IMR-90 (cell line): ENCODE measurements around the gene CNNM1. TPM values are rescaled to one million over a fixed set of nuclear protein-coding genes. Genes with fewer than 3 reads are reported as not detected.

Experiments
- ATAC-seq: fragments of 200-7000 bp; cut with Tn5 transposase; 2 replicates; pipeline ENCODE4 v1.9.1; 2020; ENCODE audit warnings: low read depth, mild to moderate bottlenecking, moderate library complexity
- BruUV-seq: library from RNA; stranded (reverse); fragments of 400-500 nt; replicated peaks from 2 replicates; lab custom pipeline; 2021; lab: Mats Ljungman, UMichigan
- CTCF ChIA-PET: fragments of 300-600 bp; formaldehyde crosslinking; extraction: SDS; loops from one replicate; lab custom pipeline; 2021; ENCODE audit warnings: antibody characterized with exemption; lab: Yijun Ruan, JAX
- POLR2A ChIA-PET: fragments of 300-600 bp; sonication (Branson Sonifier 250); formaldehyde crosslinking; loops from one replicate; lab custom pipeline; 2022; ENCODE audit warnings: antibody characterized with exemption; ENCODE audit not compliant: unreplicated experiment; lab: Charles Lee
- DNase-seq: peaks from one replicate; pipeline ENCODE4 v3.0.0; 2013
- H2AFZ ChIP-seq: replicated peaks from 2 replicates; pipeline ENCODE3; 2013; ENCODE audit warnings: low read length, mild to moderate bottlenecking; ENCODE audit not compliant: poor library complexity
- H2AK5ac ChIP-seq: 2 replicates; pipeline ENCODE4 v1.6.1; 2013; ENCODE audit warnings: low read depth, low read length, inconsistent platforms
- H2AK9ac ChIP-seq: replicated peaks from 2 replicates; pipeline ENCODE3; 2013; ENCODE audit warnings: mild to moderate bottlenecking, low read depth, low read length, moderate library complexity; ENCODE audit not compliant: poor library complexity
- H2BK120ac ChIP-seq: 2 replicates; pipeline ENCODE4 v1.6.1; 2013; ENCODE audit warnings: low read depth, low read length, inconsistent platforms
- H2BK15ac ChIP-seq: 3 replicates; pipeline ENCODE4 v1.6.1; 2013; ENCODE audit warnings: low read depth, low read length, inconsistent platforms
- H2BK20ac ChIP-seq: 2 replicates; pipeline ENCODE4 v1.6.1; 2013; ENCODE audit warnings: low read depth, mild to moderate bottlenecking, inconsistent platforms, low read length, moderate library complexity
- H2BK5ac ChIP-seq: 2 replicates; pipeline ENCODE4 v1.6.1; 2013; ENCODE audit warnings: mild to moderate bottlenecking, low read depth, low read length, inconsistent platforms; ENCODE audit not compliant: poor library complexity, severe bottlenecking
- H3K14ac ChIP-seq: replicated peaks from 2 replicates; pipeline ENCODE4 v1.6.1; 2013; ENCODE audit warnings: low read depth, low read length, inconsistent platforms
- H3K18ac ChIP-seq: 2 replicates; pipeline ENCODE4 v1.6.1; 2013; ENCODE audit warnings: low read depth, low read length, control low read depth
- H3K23ac ChIP-seq: 2 replicates; pipeline ENCODE4 v1.6.1; 2013; ENCODE audit warnings: low read depth, low read length, inconsistent platforms
- H3K27ac ChIP-seq: 2 replicates; pipeline ENCODE4 v1.5.1; 2013; ENCODE audit warnings: mild to moderate bottlenecking, control low read depth, low read length; ENCODE audit not compliant: insufficient read depth
- H3K27me3 ChIP-seq: 2 replicates; pipeline ENCODE4 v1.6.1; 2013; ENCODE audit warnings: low read length; ENCODE audit not compliant: control insufficient read depth, insufficient read depth
- H3K36me3 ChIP-seq: 2 replicates; pipeline ENCODE4 v1.6.1; 2013; ENCODE audit warnings: low read length, mixed read lengths; ENCODE audit not compliant: control insufficient read depth, insufficient read depth
- H3K4ac ChIP-seq: 2 replicates; pipeline ENCODE4 v1.6.1; 2013; ENCODE audit warnings: low read depth, low read length, inconsistent platforms
- H3K4me1 ChIP-seq: 2 replicates; pipeline ENCODE4 v1.6.1; 2013; ENCODE audit warnings: low read length, mixed read lengths; ENCODE audit not compliant: control insufficient read depth, insufficient read depth
- H3K4me2 ChIP-seq: 2 replicates; pipeline ENCODE4 v1.6.1; 2013; ENCODE audit warnings: low read depth, mild to moderate bottlenecking, control low read depth, low read length, moderate library complexity
- H3K4me3 ChIP-seq: 2 replicates; pipeline ENCODE4 v1.5.1; 2013; ENCODE audit warnings: low read depth, mild to moderate bottlenecking, control low read depth, low read length, moderate library complexity; ENCODE audit not compliant: insufficient read depth
- H3K56ac ChIP-seq: 2 replicates; pipeline ENCODE4 v1.6.1; 2013; ENCODE audit warnings: low read length, inconsistent platforms; ENCODE audit not compliant: insufficient read depth; ENCODE audit errors: extremely low read depth
- H3K79me1 ChIP-seq, 2 experiments: 2 replicates each; pipeline ENCODE4 v1.6.1; 2013; ENCODE audit warnings: low read length in 2 of 2, inconsistent platforms in 1 of 2, low read depth in 1 of 2
- H3K9ac ChIP-seq: 2 replicates; pipeline ENCODE4 v1.6.1; 2013; ENCODE audit warnings: low read depth, low read length, control low read depth
- H3K9me1 ChIP-seq: 2 replicates; pipeline ENCODE4 v1.6.1; 2013; ENCODE audit warnings: low read length, inconsistent platforms; ENCODE audit not compliant: insufficient read depth
- H3K9me3 ChIP-seq: 2 replicates; pipeline ENCODE4 v1.6.1; 2013; ENCODE audit warnings: low read length; ENCODE audit not compliant: control insufficient read depth, insufficient read depth
- H4K20me1 ChIP-seq: 2 replicates; pipeline ENCODE4 v1.6.1; 2013; ENCODE audit warnings: low read length, inconsistent platforms; ENCODE audit not compliant: insufficient read depth
- H4K5ac ChIP-seq: 2 replicates; pipeline ENCODE4 v1.6.1; 2013; ENCODE audit warnings: mild to moderate bottlenecking, low read depth, low read length, control low read depth
- H4K8ac ChIP-seq, 2 experiments: 2 replicates each; pipeline ENCODE4 v1.6.1; 2013; ENCODE audit warnings: low read depth in 2 of 2, low read length in 2 of 2, control low read depth in 1 of 2, inconsistent platforms in 1 of 2
- H4K91ac ChIP-seq: 2 replicates; pipeline ENCODE4 v1.6.1; 2013; ENCODE audit warnings: low read depth, low read length, inconsistent platforms; ENCODE audit not compliant: insufficient read depth
- CEBPB ChIP-seq: IDR thresholded peaks from 2 replicates; pipeline ENCODE4 v1.6.1; 2012; ENCODE audit warnings: low read depth, low read length, improper control_type of control experiment
- MAFK ChIP-seq: IDR thresholded peaks from 2 replicates; pipeline ENCODE4 v1.6.1; 2012; ENCODE audit warnings: low read depth, low read length, improper control_type of control experiment
- MXI1 ChIP-seq: IDR thresholded peaks from 2 replicates; pipeline ENCODE4 v1.6.1; 2012; ENCODE audit warnings: low read depth, mild to moderate bottlenecking, low read length, moderate library complexity, borderline replicate concordance
- NFE2L2 ChIP-seq: fragments of 150-350 bp; IDR thresholded peaks from 2 replicates; pipeline ENCODE4 v1.6.1; 2016; ENCODE audit warnings: low read depth, mild to moderate bottlenecking, low read length
- WGBS, 2 experiments: methylation state at CpG; one replicate each; pipeline versions ENCODE4 v1.1.5 to v1.1.7; 2013; ENCODE audit warnings: missing lambda C conversion rate in 2 of 2; ENCODE audit not compliant: insufficient read length in 1 of 2; ENCODE audit errors: extremely low coverage in 2 of 2; 5-methylcytosine and 5-hydroxymethylcytosine counted together
- dilution Hi-C: fragments of 300-500 bp; cut with HindIII; formaldehyde crosslinking; loops from one replicate; pipeline ENCODE4 v1.14.3; 2018; ENCODE audit warnings: low sequenced_read_pairs; ENCODE audit not compliant: unreplicated experiment
- in situ Hi-C: fragments of 300-500 bp; cut with MboI; formaldehyde crosslinking; loops from 3 replicates; pipeline ENCODE4 v1.14.3; 2019; ENCODE audit warnings: low sequenced_read_pairs, inconsistent platforms, mixed read lengths
- intact Hi-C: fragments of 100-400 bp; cut with micrococcal nuclease; formaldehyde crosslinking; loops from 2 replicates; pipeline ENCODE4 v1.10.0; 2022
- polyA plus RNA-seq, 3 experiments: library from polyadenylated mRNA; depleted of rRNA; stranded (reverse); fragments of >200 nt; gene quantifications; 2 replicates each; pipeline ENCODE4 v1.2.3, GENCODE V29; 2012; ENCODE audit warnings: low replicate concordance in 1 of 3
- total RNA-seq: library from RNA; depleted of rRNA; stranded (reverse); fragments of >200 nt; gene quantifications from 2 replicates; pipeline ENCODE4 v1.2.3, GENCODE V29; 2012

Gene CNNM1
- total and polyA plus RNA-seq, 2 of the 4 experiments (the other 2 are of a cell fraction), result 0.18 to 0.39 TPM

- H4K8ac ChIP-seq, result 0 out of 4 replicates have a peak overlapping the region, but pooled peaks of 1 of the 2 experiments have one; percentile 25
- POLR2A ChIA-PET, result no interaction called here
- dilution Hi-C loops, result no loop called here
- H3K23ac ChIP-seq, result no peak overlapping the region
- H3K18ac ChIP-seq, result peak overlapping the region; percentile 76
- H2BK120ac ChIP-seq, result peak overlapping the region; percentile 40; the same call in 1 of the 2 replicates
- ATAC-seq (peak; percentile 34; the same call in 1 of the 2 replicates), DNase-seq (peak; percentile 42)
- H3K56ac ChIP-seq, result no peak overlapping the region
- BruUV-seq, result no TSS peak
- H3K4ac ChIP-seq, result peak overlapping the region; percentile 75
- H2BK20ac ChIP-seq, result peak overlapping the region; percentile 76
- intact Hi-C loops, result no loop called here
- no peak overlapping the region for H2BK5ac ChIP-seq
- H3K27me3 ChIP-seq, result no peaks in the 10 kb centered on the region
- no peak overlapping the region for H2AK9ac ChIP-seq
- 0 out of 2 replicates have a peak overlapping the region, but pooled peaks have one; percentile 20 for H2AK5ac ChIP-seq
- H3K4me1 ChIP-seq, result peaks cover 10% of the 10 kb centered on the region; the same call in 1 of the 2 replicates
- peak overlapping the region; percentile 39 for H4K91ac ChIP-seq
- H4K20me1 ChIP-seq, result no peaks in the 10 kb centered on the region
- H3K79me1 ChIP-seq, result no peaks in the 10 kb centered on the region
- in situ Hi-C loops, result no loop called here
- peak overlapping the region; percentile 37 for H3K14ac ChIP-seq
- no peaks in the 10 kb centered on the region for H3K36me3 ChIP-seq
- H4K5ac ChIP-seq, result peak overlapping the region; percentile 47; the same call in 1 of the 2 replicates
- CTCF ChIA-PET, result no interaction called here
- no peak overlapping the region for H2BK15ac ChIP-seq
- H3K9me1 ChIP-seq, result peaks cover 10% of the 10 kb centered on the region; the same call in 1 of the 2 replicates
- 50% methylated on average over 1 of the region's 9 CpGs; no CpG with 5 or more reads in 1 of the 2 experiments for WGBS, 2 experiments
- H3K4me3 ChIP-seq, result no peak overlapping the region
- H3K9me3 ChIP-seq, result no peaks in the 10 kb centered on the region
- peak overlapping the region; percentile 25; the same call in 1 of the 2 replicates for H3K4me2 ChIP-seq
- no peak overlapping the region for H3K9ac ChIP-seq
- H3K27ac ChIP-seq, result no peak overlapping the region
- TF ChIP-seq MXI1 (no peak), CEBPB (peak; percentile 99), NFE2L2 (peak; percentile 69; the same call in 1 of the 2 replicates), MAFK (peak; percentile 53)
- H2AFZ ChIP-seq, result peak overlapping the region; percentile 53
Observed at GRCh38 chr10:99372546-99373271, 43.6 kb downstream of the CNNM1 start.
